Chondrocyte (in vitro differentiated cells): ENCODE data around the gene ACLY. TPM values are rescaled to one million over a fixed set of nuclear protein-coding genes. Genes with fewer than 3 reads are reported as not detected.

Source experiments
- DNase-seq: peaks from one replicate; pipeline ENCODE4 v3.0.0; 2021; ENCODE audit warnings: mixed read lengths, low spot score
- H3K27ac Mint-ChIP-seq: one replicate; pipeline ENCODE4 v1.8.0; 2021; ENCODE audit warnings: mild to moderate bottlenecking, moderate library complexity, mixed read lengths; ENCODE audit not compliant: unreplicated experiment
- H3K27me3 Mint-ChIP-seq: 2 replicates; pipeline ENCODE4 v1.8.0; 2021; ENCODE audit warnings: low read depth, mixed read lengths
- H3K36me3 Mint-ChIP-seq: 2 replicates; pipeline ENCODE4 v1.8.0; 2021; ENCODE audit warnings: low read depth, mixed read lengths
- H3K4me1 Mint-ChIP-seq: 2 replicates; pipeline ENCODE4 v1.8.0; 2021; ENCODE audit warnings: low read depth, mild to moderate bottlenecking, mixed read lengths
- H3K4me3 Mint-ChIP-seq: one replicate; pipeline ENCODE4 v1.8.0; 2021; ENCODE audit warnings: mild to moderate bottlenecking, moderate library complexity, mixed read lengths; ENCODE audit not compliant: unreplicated experiment
- H3K9me3 Mint-ChIP-seq: 2 replicates; pipeline ENCODE4 v1.8.0; 2021; ENCODE audit warnings: low read depth, mixed read lengths
- total RNA-seq: library from RNA; stranded (reverse); gene quantifications from 3 replicates; pipeline ENCODE4 v1.2.1, GENCODE V29; 2021
- TF ChIP-seq, protein P1 (sequence below): fragments of 200-600 bp; sonication (generic); IDR thresholded peaks from 2 replicates; pipeline ENCODE4 v1.5.0; 2021; ENCODE audit warnings: antibody characterized with exemption, mild to moderate bottlenecking, moderate library complexity

Gene ACLY
- total RNA-seq, 1 donor from 2014 or later, result 189 TPM

DNA sequence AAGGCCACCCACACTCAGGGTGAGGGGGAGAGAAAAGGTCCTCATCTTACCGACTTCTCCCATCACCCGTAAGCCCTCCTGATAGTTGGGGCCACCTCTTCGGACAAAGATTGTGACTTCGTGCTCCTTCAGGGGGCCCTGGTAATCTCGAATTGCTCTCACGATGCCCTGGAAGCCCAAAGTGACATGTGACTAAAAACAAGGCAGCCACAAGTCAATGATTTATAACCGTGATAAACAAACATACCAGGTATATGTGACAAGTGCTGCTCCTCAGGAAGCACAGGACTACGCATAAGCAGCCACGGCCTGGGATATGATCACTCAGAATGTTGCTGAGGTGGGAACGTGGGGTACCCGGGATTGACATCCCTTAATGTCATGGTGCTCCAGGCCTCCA, 17.1 kb downstream of the ACLY start:
- no peak for DNase-seq
- H3K9me3 Mint-ChIP-seq, result no peaks in the 10 kb centered on the region
- no peak overlapping the region for H3K4me3 Mint-ChIP-seq
- H3K27me3 Mint-ChIP-seq, result no peaks in the 10 kb centered on the region
- no peaks in the 10 kb centered on the region for H3K4me1 Mint-ChIP-seq
- no peak overlapping the region for H3K27ac Mint-ChIP-seq
- TF ChIP-seq, protein P1, sequence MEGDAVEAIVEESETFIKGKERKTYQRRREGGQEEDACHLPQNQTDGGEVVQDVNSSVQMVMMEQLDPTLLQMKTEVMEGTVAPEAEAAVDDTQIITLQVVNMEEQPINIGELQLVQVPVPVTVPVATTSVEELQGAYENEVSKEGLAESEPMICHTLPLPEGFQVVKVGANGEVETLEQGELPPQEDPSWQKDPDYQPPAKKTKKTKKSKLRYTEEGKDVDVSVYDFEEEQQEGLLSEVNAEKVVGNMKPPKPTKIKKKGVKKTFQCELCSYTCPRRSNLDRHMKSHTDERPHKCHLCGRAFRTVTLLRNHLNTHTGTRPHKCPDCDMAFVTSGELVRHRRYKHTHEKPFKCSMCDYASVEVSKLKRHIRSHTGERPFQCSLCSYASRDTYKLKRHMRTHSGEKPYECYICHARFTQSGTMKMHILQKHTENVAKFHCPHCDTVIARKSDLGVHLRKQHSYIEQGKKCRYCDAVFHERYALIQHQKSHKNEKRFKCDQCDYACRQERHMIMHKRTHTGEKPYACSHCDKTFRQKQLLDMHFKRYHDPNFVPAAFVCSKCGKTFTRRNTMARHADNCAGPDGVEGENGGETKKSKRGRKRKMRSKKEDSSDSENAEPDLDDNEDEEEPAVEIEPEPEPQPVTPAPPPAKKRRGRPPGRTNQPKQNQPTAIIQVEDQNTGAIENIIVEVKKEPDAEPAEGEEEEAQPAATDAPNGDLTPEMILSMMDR, result no peak
- peaks cover 47% of the 10 kb centered on the region for H3K36me3 Mint-ChIP-seq

DNA sequence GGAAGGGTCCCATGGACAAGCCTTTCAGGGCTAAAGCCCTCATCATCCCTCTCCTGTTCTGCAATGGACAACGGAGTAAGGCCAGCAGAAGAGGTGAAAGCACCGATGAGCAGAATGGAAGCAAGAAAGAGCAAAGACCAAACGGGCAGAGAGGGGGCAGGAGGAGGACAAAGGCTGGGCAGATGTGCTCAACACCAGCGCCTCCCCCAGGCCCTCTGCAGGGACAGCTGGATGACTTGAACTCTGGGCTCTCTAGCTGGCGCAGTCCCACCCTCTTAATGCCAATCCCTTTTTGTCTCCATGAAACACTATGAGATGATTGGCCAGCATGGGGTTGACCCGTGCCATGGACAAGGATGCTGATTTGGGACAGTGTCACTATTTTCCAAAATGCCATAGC, 22.0 kb downstream of the ACLY start:
- peaks cover 12% of the 10 kb centered on the region for H3K4me1 Mint-ChIP-seq
- peaks cover 57% of the 10 kb centered on the region for H3K36me3 Mint-ChIP-seq
- no peak overlapping the region for H3K27ac Mint-ChIP-seq
- no peak overlapping the region for H3K4me3 Mint-ChIP-seq
- no peaks in the 10 kb centered on the region for H3K9me3 Mint-ChIP-seq
- no peaks in the 10 kb centered on the region for H3K27me3 Mint-ChIP-seq
- TF ChIP-seq, protein P1, result no peak
- DNase-seq, result no peak

DNA sequence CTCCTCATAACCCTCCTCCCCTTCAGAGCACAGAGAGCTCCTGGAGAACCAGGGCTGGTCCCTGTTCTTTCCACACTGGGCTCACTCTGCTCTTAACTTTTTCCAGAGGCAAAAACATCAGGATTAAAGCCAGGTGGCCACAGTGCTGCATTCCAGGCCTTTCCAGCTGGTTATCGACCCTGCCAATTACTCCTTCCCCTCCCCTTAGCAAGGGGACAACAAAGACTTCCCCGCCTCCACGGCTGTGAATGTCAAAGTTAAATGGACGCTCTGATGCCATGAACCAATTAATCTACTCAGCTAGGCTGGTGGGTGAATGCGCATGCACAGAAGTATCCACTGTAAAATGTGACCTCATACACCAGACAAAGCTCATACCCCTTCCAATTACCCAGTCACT, 23.1 kb downstream of the ACLY start:
- H3K9me3 Mint-ChIP-seq, result no peaks in the 10 kb centered on the region
- H3K4me3 Mint-ChIP-seq, result no peak overlapping the region
- no peak for DNase-seq
- H3K4me1 Mint-ChIP-seq, result peaks cover 12% of the 10 kb centered on the region
- no peaks in the 10 kb centered on the region for H3K27me3 Mint-ChIP-seq
- TF ChIP-seq, protein P1, result no peak
- H3K36me3 Mint-ChIP-seq, result peaks cover 50% of the 10 kb centered on the region
- peak overlapping the region; percentile 73 for H3K27ac Mint-ChIP-seq

DNA sequence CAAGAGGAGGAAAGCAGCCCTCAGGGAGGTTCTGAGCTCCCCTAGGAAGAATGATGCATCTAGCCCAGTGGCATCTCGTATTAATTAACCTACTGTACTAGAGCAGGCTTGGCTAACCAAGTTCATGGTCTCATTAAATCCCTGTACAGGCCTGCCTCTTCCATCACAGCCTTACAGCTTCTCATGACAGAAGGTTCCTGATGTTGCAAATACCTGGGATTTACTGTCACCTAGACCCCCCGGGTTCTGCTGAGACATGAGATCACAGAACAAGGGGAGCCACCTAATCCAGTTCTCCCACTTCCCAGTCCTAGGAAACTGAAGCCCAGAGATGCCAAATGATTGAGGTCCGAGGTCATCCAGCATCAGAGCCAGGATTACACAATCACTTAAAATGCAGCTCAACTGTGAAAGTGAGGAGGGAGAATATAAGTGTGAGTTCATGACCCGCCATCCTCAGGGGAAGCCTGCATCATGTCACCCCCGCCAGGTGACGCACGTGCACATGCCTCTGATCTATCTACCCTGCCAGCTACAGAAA, 23.9 kb downstream of the ACLY start:
- no peak for DNase-seq
- H3K4me3 Mint-ChIP-seq, result no peak overlapping the region
- peaks cover 51% of the 10 kb centered on the region for H3K36me3 Mint-ChIP-seq
- TF ChIP-seq, protein P1, result no peak
- H3K9me3 Mint-ChIP-seq, result no peaks in the 10 kb centered on the region
- peak overlapping the region; percentile 73 for H3K27ac Mint-ChIP-seq
- no peaks in the 10 kb centered on the region for H3K27me3 Mint-ChIP-seq
- peaks cover 12% of the 10 kb centered on the region for H3K4me1 Mint-ChIP-seq

DNA sequence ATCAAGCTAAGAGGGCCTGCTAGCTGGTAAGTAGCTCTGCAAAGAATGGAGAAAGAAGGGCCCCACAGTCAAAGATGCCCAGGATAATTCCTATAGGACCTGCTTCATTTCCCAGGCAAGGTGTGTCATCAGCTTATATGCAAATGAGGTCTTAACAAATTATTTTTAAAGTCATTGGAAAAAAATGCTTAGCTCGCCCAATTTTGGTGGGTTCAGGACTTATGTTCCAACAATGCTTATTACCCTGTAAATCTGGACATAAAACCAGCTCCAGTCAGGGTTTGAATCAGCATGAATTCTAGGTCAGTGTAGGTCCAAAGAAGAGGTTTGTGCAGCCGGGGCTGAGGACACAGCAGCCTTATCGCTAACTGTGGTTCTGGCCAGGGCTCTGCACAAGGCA, 25.4 kb downstream of the ACLY start:
- Mint-ChIP-seq H3K27me3 (no peaks in the 10 kb centered on the region), H3K4me1 (peaks cover 12% of the 10 kb centered on the region), H3K36me3 (peaks cover 41% of the 10 kb centered on the region), H3K9me3 (no peaks in the 10 kb centered on the region), H3K27ac (no peak overlapping the region), H3K4me3 (no peak overlapping the region)
- TF ChIP-seq, protein P1, result no peak
- no peak for DNase-seq
